HepG2 (cell line): Measurements from ENCODE around the gene RANBP3. TPM values are rescaled to one million over a fixed set of nuclear protein-coding genes. Genes with fewer than 3 reads are reported as not detected.

ENCODE experiments used
- ATAC-seq: fragments of 200-7000 bp; cut with Tn5 transposase; 3 replicates; pipeline ENCODE4 v1.9.1; 2020; ENCODE audit warnings: mild to moderate bottlenecking, moderate library complexity
- BruUV-seq: library from RNA; stranded (reverse); fragments of 400-500 nt; replicated peaks from 2 replicates; lab custom pipeline; 2021; lab: Mats Ljungman, UMichigan
- CTCF ChIA-PET: fragments of 300-600 bp; formaldehyde crosslinking; extraction: SDS; loops from one replicate; lab custom pipeline; 2021; ENCODE audit warnings: low total read pairs, inconsistent platforms, low intra/inter-chr PET ratio; lab: Yijun Ruan, JAX
- POLR2A ChIA-PET: fragments of 350-600 bp; sonication (Branson Sonifier 250); formaldehyde crosslinking; loops from one replicate; lab custom pipeline; 2020; ENCODE audit warnings: antibody characterized with exemption, inconsistent platforms; lab: Yijun Ruan, JAX
- DNase-seq: peaks from one replicate; pipeline ENCODE4 v3.0.0-alpha.2; 2015; ENCODE audit warnings: low spot score
- FAIRE-seq: peaks from 3 replicates; lab custom pipeline; 2011; peaks lifted over from hg19 to GRCh38; lab: Jason Lieb, UNC
- H2AFZ ChIP-seq: one replicate; pipeline ENCODE4 v1.6.1; 2011; ENCODE audit warnings: low read length, inconsistent platforms
- H3K27ac ChIP-seq: fragments of 300-600 bp; 3 replicates; pipeline ENCODE4 v1.8.0; 2011; ENCODE audit warnings: mixed run types, mild to moderate bottlenecking, mixed read lengths, low read length, inconsistent platforms; ENCODE audit not compliant: insufficient read depth; ENCODE audit errors: extremely low read length
- H3K27me3 ChIP-seq, 2 experiments: fragments of 200-600 bp in 1 of 2; 2 replicates in 1 of 2; 3 replicates in 1 of 2; pipeline versions ENCODE4 v1.6.0 to v1.8.0; 2011; ENCODE audit warnings: low read length in 2 of 2, mild to moderate bottlenecking in 2 of 2, moderate library complexity in 2 of 2, inconsistent platforms in 1 of 2; ENCODE audit not compliant: insufficient read depth in 2 of 2, control insufficient read depth in 1 of 2
- H3K36me3 ChIP-seq, 2 experiments: fragments of 200-600 bp in 1 of 2; replicated peaks in 1 of 2; 2 replicates in 1 of 2; 3 replicates in 1 of 2; pipeline versions ENCODE4 v1.5.1 to v1.8.0; 2011; ENCODE audit warnings: low read length in 2 of 2, inconsistent platforms in 1 of 2; ENCODE audit not compliant: insufficient read depth in 2 of 2, control insufficient read depth in 1 of 2
- H3K4me1 ChIP-seq: 2 replicates; pipeline ENCODE4 v1.5.1; 2012; ENCODE audit warnings: low read length, inconsistent platforms; ENCODE audit not compliant: insufficient read depth
- H3K4me2 ChIP-seq: 2 replicates; pipeline ENCODE4 v1.6.0; 2011; ENCODE audit warnings: low read depth, low read length, inconsistent platforms
- H3K4me3 ChIP-seq, 3 experiments: fragments of 200-600 bp in 1 of 3; sonication (generic), shearing (Covaris generic) in 1 of 3; replicated peaks in 1 of 3; 2 replicates each; pipeline ENCODE4 v1.5.1; 2011 to 2016; ENCODE audit warnings: low read length in 3 of 3, inconsistent platforms in 2 of 3, low read depth in 2 of 3, mild to moderate bottlenecking in 2 of 3, control low read depth in 1 of 3, mixed read lengths in 1 of 3; ENCODE audit not compliant: insufficient read depth in 1 of 3
- H3K79me2 ChIP-seq: one replicate; pipeline ENCODE4 v1.6.1; 2011; ENCODE audit warnings: low read length, inconsistent platforms; ENCODE audit not compliant: insufficient read depth
- H3K9ac ChIP-seq: 2 replicates; pipeline ENCODE4 v1.6.0; 2011; ENCODE audit warnings: mild to moderate bottlenecking, low read depth, low read length, inconsistent platforms; ENCODE audit not compliant: insufficient read depth
- H3K9me3 ChIP-seq: 2 replicates; pipeline ENCODE4 v1.5.1; 2012; ENCODE audit warnings: mild to moderate bottlenecking, low read length
- H4K20me1 ChIP-seq: 2 replicates; pipeline ENCODE4 v1.6.0; 2011; ENCODE audit warnings: inconsistent platforms, mild to moderate bottlenecking, low read length, moderate library complexity; ENCODE audit not compliant: insufficient read depth
- MNT ChIP-seq: fragments of 450-650 bp; IDR thresholded peaks from 2 replicates; pipeline ENCODE4 v1.6.1; 2016
- NCOA5 ChIP-seq: sonication (generic); formaldehyde crosslinking; IDR thresholded peaks from 2 replicates; pipeline ENCODE4 v1.4.0; 2020; ENCODE audit warnings: missing genetic modification reagents
- NFIB ChIP-seq: sonication (generic); formaldehyde crosslinking; IDR thresholded peaks from 2 replicates; pipeline ENCODE4 v1.9.0; 2021; ENCODE audit warnings: missing genetic modification reagents, mild to moderate bottlenecking, borderline replicate concordance
- SETDB1 ChIP-seq: sonication (generic); formaldehyde crosslinking; IDR thresholded peaks from 2 replicates; pipeline ENCODE4 v1.5.1; 2020; ENCODE audit warnings: missing genetic modification reagents, mild to moderate bottlenecking, borderline replicate concordance
- SRSF9 ChIP-seq: fragments of 200-400 bp; formaldehyde crosslinking; IDR thresholded peaks from 2 replicates; pipeline ENCODE4 v1.6.1; 2018; ENCODE audit warnings: borderline replicate concordance, mild to moderate bottlenecking, low read depth, low read length; ENCODE audit not compliant: insufficient read depth, poor library complexity, severe bottlenecking
- TCF7 ChIP-seq: sonication (generic); IDR thresholded peaks from 2 replicates; pipeline ENCODE4 v1.6.1; 2016; ENCODE audit warnings: antibody characterized with exemption, low read depth
- TSC22D2 ChIP-seq: sonication (generic); formaldehyde crosslinking; IDR thresholded peaks from 2 replicates; pipeline ENCODE4 v1.5.1; 2020; ENCODE audit warnings: missing genetic modification reagents, mild to moderate bottlenecking, borderline replicate concordance
- WGBS: methylation state at CpG from one replicate; pipeline ENCODE4 v1.1.6; 2017; ENCODE audit warnings: low lambda C conversion rate; 5-methylcytosine and 5-hydroxymethylcytosine counted together
- in situ Hi-C: cut with HindIII; loops from 2 replicates; pipeline ENCODE4 v1.10.0; 2017; ENCODE audit warnings: low pct_unique_long_range_greater_than_20kb; ENCODE audit not compliant: extremely low pct_ligation_motif_present
- intact Hi-C: fragments of 100-400 bp; cut with micrococcal nuclease; formaldehyde crosslinking; loops from one replicate; pipeline ENCODE4 v1.10.0; 2022; ENCODE audit not compliant: unreplicated experiment
- polyA plus RNA-seq, 8 experiments: library from polyadenylated mRNA; depleted of rRNA in 3 of 8; stranded (reverse) in 7 of 8; unstranded in 1 of 8; fragments of >200 nt; fragmentation: Illumina TruSeq in 4 of 8; extraction: Trizol in 4 of 8; gene quantifications; 2 replicates each; pipeline versions ENCODE4 v1.2.1 to v1.2.3, GENCODE V29; 2011 to 2016; ENCODE audit warnings: low read depth in 4 of 8, missing spikeins in 1 of 8, mixed read lengths in 1 of 8; ENCODE audit not compliant: insufficient read depth in 1 of 8
- total RNA-seq, 5 experiments: library from RNA; depleted of rRNA; stranded (reverse); fragments of >200 nt; fragmentation: Illumina TruSeq; extraction: Trizol; gene quantifications; 2 replicates each; pipeline ENCODE4 v1.2.3, GENCODE V29; 2016; ENCODE audit warnings: low read depth in 1 of 5

Gene RANBP3
- total and polyA plus RNA-seq, 2 of the 13 experiments (the other 11 are each of a cell fraction or from before 2014, with no cell fraction given): 39.5 to 149 TPM

GRCh38 chr19:5964816-5965565, 12.9 kb downstream of the RANBP3 start:
- ChIA-PET CTCF (no interaction called here), POLR2A (interaction anchor here (0.7 to 1.4 kb wide), 2 partner anchors 10 kb away, joined by 3 to 5 read pairs; no protein-coding TSS in a partner anchor)
- intact Hi-C loops (no loop called here), in situ Hi-C loops (no loop called here)
- ATAC-seq: no peak
- Histone ChIP-seq H3K4me1 (peaks cover 99% of the 10 kb centered on the region), H3K27me3 (no peaks in the 10 kb centered on the region), H3K79me2 (peaks cover 93% of the 10 kb centered on the region), H3K9me3 (no peaks in the 10 kb centered on the region), H3K9ac (no peak overlapping the region), H3K4me3 (no peak overlapping the region), H3K27ac (no peak overlapping the region), H3K36me3 (peaks cover 3 to 32% of the 10 kb centered on the region in 2 experiments), H4K20me1 (peaks cover 22% of the 10 kb centered on the region; the same call in 1 of the 2 replicates), H2AFZ (no peak overlapping the region), H3K4me2 (no peak overlapping the region)
- WGBS: 88% methylated on average over 5 of the region's 5 CpGs
- DNase-seq: no peak
- TF ChIP-seq MNT: no peak
- TF ChIP-seq SETDB1 (CRISPR knock-in tag): no peak
- no peak for TF ChIP-seq TCF7
- no peak for TF ChIP-seq NFIB (CRISPR knock-in tag)
- no peak for TF ChIP-seq NCOA5
- TF ChIP-seq TSC22D2: no peak
- no peak for TF ChIP-seq SRSF9
- BruUV-seq: no TSS peak
- FAIRE-seq: no peak
